PC-9 (cell line): ENCODE data around the gene GRAMD1C.

Experiments used
- EZH2 ChIP-seq: fragments of 200-600 bp; sonication (generic); IDR thresholded peaks from 2 replicates; pipeline ENCODE4 v1.8.0; 2017; ENCODE audit warnings: antibody characterized with exemption, low read depth
- TF ChIP-seq, protein P1 (sequence below): fragments of 200-600 bp; sonication (generic); conservative IDR thresholded peaks from 2 replicates; pipeline ENCODE4 v1.6.1; 2017; ENCODE audit warnings: mixed run types, antibody characterized with exemption, mild to moderate bottlenecking, moderate library complexity

DNA sequence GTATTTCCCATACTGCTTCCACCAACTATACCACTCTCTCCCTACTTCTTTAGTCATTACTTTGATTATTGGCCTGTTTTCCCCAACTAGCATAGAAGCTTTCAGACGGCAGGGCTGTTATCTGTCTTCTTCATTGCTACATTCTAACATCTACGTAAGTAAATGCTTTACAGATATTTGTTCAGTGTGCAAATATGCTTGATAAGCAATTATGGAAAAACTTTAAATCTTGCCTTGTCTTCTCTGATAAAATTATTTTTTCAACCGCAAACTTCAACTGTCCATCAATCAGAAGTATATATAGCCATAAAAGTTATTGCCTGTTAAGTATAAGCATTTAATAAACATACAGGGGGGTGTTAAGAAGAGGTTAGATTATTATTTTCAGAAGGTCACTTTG is 145.0 kb downstream of the GRAMD1C start:
- TF ChIP-seq, protein P1, sequence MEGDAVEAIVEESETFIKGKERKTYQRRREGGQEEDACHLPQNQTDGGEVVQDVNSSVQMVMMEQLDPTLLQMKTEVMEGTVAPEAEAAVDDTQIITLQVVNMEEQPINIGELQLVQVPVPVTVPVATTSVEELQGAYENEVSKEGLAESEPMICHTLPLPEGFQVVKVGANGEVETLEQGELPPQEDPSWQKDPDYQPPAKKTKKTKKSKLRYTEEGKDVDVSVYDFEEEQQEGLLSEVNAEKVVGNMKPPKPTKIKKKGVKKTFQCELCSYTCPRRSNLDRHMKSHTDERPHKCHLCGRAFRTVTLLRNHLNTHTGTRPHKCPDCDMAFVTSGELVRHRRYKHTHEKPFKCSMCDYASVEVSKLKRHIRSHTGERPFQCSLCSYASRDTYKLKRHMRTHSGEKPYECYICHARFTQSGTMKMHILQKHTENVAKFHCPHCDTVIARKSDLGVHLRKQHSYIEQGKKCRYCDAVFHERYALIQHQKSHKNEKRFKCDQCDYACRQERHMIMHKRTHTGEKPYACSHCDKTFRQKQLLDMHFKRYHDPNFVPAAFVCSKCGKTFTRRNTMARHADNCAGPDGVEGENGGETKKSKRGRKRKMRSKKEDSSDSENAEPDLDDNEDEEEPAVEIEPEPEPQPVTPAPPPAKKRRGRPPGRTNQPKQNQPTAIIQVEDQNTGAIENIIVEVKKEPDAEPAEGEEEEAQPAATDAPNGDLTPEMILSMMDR = no peak
- TF ChIP-seq EZH2 = no peak
